NCI-H524 (cell line): Measurements from ENCODE around the gene BMI1.
"Not testable (repeated sequence)": the region's sequence is repeated elsewhere in the genome, so short reads cannot be mapped to it uniquely, and the experiment has no call there.

Experiments used
- DNase-seq, 2 experiments: peaks; one replicate each; lab custom pipeline; 2025; lab: John Stamatoyannopoulos, UW

Gene BMI1

GRCh38 chr10:22339761-22340328 is 18.9 kb downstream of the BMI1 start:
- DNase-seq = no peak

- peak in 1 of 2 experiments; percentile 49 for DNase-seq
Measured at GRCh38 chr10:22340329-22341189, 19.7 kb downstream of the BMI1 start.

DNA sequence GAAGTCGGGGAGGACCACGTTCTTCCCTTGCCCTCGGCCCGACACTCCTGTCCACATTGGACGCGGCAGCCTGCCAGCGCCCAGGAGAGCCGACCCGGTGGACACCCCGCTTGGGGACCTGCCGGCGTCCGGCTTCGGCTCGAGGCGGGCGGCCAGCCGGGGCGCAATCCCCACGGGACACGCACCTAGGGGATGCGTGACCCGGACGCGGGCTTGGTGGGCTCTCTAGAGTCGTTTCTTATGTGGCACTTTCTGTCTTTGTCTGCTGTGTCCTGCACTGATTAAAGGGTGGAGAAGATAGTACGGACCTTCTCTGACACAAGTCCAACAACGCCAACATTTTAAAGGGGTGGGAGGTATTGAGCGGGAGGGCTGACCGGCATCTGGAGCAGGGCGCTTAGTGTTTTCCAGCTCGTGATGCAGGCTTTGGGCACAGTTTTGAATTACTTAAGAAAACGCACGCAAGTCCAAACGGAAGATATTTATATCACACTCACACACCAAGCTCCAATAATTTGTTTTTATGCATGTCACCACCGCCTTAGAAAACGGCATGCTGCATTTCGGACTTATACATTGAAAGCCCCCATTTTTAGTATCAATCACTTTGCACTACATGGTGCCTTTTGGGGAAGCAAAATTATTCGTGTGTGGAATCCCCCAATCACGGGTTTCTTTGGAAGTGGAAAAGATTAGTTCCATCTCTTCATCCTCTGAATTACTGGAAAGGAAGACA is 20.5 kb downstream of the BMI1 start:
- no peak for DNase-seq

GRCh38 chr10:22341926-22342196 is 21.0 kb downstream of the BMI1 start:
- DNase-seq = no peak

GRCh38 chr10:22342421-22342820 is 21.5 kb downstream of the BMI1 start:
- no peak for DNase-seq

DNA sequence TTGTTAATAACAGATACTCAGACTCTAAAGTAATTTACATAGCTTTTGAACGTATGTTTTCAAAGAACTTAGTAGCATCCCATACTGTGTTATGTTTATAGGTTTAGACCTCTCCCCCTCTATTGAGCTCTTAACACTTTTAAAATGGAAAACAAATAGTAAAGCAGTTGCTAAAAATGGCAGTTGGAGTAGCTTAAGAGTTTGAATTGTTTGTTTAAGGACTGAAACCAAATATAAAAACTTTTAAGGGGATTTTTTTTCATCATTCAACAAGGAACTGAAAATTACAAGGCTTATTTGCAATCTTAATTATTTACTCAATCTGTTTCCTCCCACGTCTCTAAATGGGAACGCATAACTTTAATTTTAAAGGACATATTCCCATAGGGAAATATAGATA is 22.8 kb downstream of the BMI1 start:
- DNase-seq = no peak

DNA sequence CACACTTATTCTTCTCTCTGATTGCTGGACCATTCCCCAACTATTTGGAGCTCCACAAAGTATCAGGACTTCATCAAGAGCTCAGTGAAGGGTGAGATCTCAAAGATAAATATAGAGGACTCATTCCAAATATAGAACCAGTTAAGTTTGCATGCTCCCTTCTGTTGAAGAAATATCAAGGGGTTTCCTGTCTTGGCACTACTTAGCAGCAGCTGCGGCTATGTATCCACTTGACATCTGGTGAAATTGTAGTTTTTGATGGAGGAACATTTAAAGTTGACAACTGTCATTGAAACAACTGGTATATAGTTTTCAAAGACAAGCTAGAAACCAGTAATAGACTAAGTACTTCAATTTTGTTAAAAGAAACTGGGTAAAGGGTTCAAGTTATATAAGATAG is 23.4 kb downstream of the BMI1 start:
- DNase-seq = no peak

- DNase-seq = no peak
Measured at GRCh38 chr10:22344781-22345300, 23.9 kb downstream of the BMI1 start.

GRCh38 chr10:22345301-22346095 is 24.6 kb downstream of the BMI1 start, which contains the start of gene SPAG6:
SPAG6 (plus strand) TSS chr10:22345496; CDS start chr10:22345612, 116 bp downstream.
- peak in 1 of 2 experiments; percentile 12 for DNase-seq

GRCh38 chr10:22346096-22346661 is 25.3 kb downstream of the BMI1 start:
- DNase-seq = no peak

DNA sequence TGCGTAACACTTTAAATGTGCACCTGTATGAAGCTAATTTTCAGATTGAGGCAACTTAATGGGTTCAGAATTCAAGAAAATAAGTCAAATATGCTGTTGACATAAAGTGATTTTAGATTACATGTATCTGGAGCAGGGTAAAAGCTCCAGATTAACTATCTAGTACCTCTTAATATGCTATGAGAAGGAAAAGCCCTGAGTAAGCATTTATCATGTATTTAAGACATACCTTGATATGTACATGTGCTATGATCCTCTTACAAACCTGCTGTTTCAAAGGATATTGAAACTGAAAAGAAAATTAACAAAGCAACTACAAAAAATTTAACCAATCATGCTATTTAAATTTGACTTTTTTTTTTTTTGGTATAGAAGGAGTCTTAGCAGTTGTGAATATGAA is 28.9 kb downstream of the BMI1 start:
- no peak for DNase-seq

DNA sequence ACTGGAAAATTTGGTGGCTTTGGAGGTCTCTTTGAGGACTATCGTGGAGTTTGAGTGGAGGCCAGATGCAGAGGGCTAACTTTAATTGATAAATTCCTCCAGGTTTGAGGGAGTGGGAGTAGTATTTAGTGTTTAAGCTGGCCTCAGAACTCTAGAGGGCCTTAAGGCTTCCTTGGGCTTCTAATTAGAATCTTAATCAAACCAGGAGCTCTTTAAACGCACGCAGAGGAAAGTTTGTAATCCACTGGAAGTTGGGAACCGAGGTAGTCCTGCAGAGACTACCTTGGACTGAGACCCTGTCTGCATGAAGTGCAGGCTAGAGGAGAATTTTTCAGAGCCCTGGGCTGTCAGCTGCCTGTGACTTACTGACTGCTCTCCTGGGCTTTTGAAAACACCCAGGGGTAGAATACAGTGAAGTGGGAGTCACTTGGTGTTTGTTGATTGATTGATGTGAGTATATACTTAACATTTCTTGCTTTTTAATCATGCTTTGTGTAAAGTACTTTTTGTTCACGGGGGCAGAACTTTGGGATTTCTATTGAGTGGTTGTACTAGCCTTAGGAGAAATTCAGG is 30.3 kb downstream of the BMI1 start:
- DNase-seq = no peak

DNA sequence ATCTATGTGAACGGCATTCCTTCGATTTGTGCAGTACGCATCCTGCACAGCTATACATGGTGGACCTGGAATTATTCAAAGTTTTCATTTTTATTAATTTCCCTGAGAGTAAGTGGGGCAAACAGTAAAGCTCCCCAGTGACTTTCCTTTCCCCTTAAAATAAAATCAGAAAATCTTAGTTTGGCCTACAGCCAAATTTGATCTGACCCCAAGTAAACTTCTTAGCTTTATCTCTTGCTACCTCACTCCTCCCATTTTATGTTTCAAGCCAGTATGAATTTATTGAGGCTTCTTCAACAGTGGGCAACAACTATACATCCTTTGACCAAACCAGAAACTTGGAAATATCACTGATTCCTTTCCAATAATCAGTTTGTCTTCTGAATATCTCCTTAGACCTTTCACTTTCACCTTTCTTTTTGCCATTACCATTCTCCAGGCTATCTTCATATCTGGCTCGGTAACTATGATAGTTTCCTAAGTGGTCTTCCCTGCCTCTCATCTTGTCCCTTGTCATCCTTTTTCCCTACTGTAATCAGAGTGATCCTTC is 35.5 kb downstream of the BMI1 start:
- no peak for DNase-seq

DNA sequence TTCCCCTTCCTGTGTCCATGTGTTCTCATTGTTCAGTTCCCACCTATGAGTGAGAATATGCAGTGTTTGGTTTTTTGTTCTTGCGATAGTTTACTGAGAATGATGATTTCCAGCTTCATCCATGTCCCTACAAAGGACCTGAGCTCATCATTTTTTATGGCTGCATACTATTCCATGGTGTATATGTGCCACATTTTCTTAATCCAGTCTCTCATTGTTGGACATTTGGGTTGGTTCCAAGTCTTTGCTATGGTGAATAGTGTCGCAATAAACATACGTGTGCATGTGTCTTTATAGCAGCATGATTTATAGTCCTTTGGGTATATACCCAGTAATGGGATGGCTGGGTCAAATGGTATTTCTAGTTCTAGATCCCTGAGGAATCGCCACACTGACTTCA is 36.9 kb downstream of the BMI1 start:
- DNase-seq = not testable (repeated sequence)

- no peak for DNase-seq
Measured at GRCh38 chr10:22363305-22363704, 42.4 kb downstream of the BMI1 start.

DNA sequence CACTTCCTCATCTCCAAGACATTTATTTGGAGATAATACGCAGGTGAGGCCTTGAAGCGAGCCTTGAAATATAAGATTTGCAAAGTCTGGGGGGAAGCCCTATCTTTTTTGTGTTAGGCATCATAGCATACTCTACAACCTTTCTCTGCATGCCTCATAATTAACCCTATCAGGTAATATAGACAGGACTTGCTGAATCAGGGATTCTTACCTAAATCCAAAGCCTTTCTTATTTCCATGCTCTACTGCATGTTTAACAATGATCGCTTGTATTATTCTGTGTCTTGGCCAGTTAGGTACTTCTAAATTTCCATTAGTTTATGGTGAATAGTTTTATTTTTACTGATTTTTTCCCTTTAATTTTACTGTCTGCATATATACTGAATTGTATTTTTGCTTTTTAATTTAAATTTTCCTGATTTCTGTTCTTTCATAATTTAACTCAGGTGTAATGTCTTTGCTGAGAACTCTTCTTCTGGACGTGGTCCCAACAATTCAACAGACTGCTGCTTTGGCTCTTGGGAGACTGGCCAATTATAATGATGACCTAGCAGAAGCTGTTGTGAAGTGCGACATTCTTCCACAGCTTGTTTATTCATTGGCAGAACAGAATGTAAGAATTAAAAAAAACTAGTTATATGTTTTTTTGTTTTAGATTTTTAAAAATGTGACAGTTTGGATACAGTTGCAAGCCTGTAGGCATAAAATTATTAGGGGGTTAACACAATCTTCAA is 43.7 kb downstream of the BMI1 start:
- no peak for DNase-seq

- DNase-seq = no peak
Measured at GRCh38 chr10:22365233-22365632, 44.3 kb downstream of the BMI1 start.

GRCh38 chr10:22365644-22366434 is 44.9 kb downstream of the BMI1 start:
- no peak for DNase-seq

DNA sequence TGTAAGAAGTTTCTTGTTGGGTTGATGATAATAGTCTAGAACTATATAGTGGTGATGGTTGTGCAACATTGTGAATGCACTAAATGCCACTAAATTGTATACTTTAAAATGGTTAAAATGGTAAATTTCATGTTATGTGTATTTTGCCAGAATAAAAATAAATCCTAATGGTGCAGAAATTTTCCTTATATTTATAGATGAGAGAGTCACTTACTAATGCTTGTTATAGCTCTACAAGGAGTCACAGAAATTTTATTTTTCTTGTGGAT is 45.5 kb downstream of the BMI1 start:
- DNase-seq = no peak

- DNase-seq = no peak
Measured at GRCh38 chr10:22366771-22367170, 45.9 kb downstream of the BMI1 start.
